GM19467 (cell line): ENCODE measurements around the gene PPP1CA.

ENCODE experiments used
- ATAC-seq: cut with Tn5 transposase; IDR thresholded peaks from one replicate; pipeline ENCODE4 v1.9.1; 2021; ENCODE audit warnings: mild to moderate bottlenecking, moderate library complexity; ENCODE audit not compliant: unreplicated experiment

The PPP1CA gene

GRCh38 chr11:67354075-67355022 lies 47.3 kb downstream of the PPP1CA start:
- no peak for ATAC-seq

DNA sequence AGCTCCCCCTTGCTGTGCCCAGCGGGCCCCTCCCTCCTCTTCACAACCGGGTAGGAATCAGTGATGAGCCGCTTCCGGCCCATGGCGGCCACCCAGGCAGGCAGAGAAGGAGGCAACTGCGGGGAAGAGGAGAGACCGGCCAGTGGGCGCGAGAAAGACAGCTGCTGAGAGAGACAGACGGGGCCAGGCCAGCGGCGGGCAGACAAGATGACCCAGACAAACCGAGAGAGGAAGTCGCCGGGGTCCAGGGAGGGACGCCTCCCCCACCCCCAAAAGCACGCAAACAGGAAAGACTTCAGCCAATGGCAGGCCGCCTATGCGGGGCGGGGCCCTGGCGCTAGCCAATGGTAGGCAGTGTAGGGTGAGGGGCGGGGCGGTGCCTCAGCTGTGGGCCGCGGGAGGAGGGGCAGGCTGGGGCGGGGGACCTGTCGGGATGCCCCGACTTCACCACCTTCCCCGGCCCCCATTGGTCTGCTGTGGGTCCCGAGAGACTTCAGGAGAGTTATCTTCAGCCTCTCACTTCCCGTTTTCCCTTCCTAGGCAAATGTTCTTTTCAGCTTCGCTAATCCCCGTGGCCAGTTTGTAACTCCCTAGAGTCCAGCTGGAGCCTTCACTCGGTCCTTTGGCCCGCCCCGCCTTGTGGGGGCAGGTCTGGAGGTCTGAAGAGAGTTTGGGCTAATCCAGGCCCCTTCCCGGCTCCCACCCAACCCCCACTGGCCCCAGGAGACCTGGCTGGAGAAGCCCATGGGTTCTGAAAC lies 48.2 kb downstream of the PPP1CA start, which contains the start of gene POLD4:
Gene POLD4, minus strand, starts transcription at position 230 of the 758 bp plus-strand sequence. Its CDS starts 147 bp downstream, at position 83.
- ATAC-seq: peak; percentile 59

GRCh38 chr11:67352546-67353316 lies 48.9 kb downstream of the PPP1CA start:
- peak; percentile 10 for ATAC-seq

DNA sequence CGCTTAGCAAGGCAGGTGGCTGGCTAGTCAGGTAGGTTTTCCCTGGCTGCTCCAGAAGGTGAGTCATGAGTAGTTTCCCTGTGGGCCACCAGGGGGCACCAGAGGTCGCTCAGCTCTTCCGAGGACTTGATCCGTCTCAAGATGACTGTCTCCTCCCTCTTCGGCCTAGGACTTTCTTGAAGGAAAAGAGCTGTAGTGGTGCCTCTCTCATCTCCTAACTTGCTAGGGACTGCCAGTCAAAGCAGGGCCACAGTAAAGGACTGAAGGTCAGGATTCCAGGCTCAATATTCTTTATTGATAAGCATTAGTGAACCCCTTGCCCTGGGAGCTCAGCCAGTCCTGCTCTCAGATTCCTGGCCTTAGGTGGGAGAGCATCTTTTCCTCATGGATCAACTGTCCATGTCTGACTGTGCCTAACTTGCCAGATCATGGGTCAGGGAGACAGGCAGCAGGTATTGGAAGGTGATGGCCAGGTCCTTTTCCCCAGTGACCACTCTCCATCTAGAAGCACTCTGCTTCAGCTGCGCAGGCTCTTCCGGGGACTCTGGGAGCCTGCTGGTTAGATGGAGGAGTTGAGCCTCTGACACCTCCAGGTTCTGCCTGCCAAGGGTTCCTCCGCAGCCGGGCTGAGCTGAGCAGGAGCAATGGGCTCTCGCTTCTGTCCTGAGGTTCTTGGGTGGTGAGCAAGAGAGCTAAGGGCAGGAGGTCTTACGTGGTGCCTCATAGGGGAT lies 50.2 kb downstream of the PPP1CA start:
- ATAC-seq: no peak

DNA sequence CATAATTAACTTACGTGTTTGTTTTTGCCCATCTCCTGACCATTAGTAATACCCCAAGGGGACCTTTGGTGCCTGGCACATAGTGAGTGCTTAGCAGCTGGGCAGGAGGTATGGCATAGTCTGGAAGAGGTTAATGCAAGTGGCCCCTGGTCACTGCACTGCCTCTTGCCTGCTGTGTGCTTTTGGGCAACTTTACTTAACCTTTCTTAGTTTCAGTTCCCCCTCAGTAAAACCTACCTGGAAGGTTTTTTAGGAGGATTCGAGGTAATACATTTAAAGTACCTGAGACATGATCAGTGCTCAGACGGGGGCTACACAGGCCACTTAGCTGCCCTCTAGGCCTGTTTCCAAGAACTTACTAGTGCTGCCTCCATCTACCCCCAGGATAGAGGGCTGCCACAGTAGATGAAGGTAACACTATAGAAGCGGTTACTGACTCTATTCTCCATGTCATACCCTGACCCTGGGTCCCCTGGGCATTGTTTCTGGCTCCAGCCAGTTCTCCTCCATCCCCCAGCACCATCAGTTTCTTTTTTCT lies 51.7 kb downstream of the PPP1CA start:
- no peak for ATAC-seq

DNA sequence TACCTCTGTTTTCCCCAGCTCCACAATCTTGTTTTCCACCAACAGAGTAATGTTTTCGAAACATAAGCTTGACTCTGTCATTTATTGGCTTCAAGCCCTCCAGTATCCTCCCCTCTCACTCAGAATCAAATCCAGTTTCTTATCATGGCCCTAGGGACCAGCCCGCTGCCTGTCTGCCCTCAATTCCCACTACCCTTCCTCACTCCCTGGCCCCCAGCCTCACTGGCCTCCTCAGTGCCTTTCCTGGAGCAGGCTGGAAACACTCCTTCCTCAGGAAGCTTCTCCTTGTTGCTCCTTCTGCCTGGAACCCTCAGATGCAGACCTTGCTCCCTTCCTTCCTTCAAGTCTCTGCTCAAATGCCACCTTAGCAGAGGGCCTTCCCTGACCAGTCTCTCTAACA lies 52.2 kb downstream of the PPP1CA start:
- ATAC-seq: no peak

GRCh38 chr11:67349036-67349435 lies 52.6 kb downstream of the PPP1CA start:
- ATAC-seq: no peak
